Stimulated activated CD4-positive, alpha-beta T cell treated with anti-CD3 and anti-CD28 coated beads, Interleukin-2, amount 100 ng/mL, for 24 hours (primary cell): ENCODE results near the gene PRRG4.
A peak's percentile ranks its signal among the peaks of the same experiment; 100 is the strongest.
"Not testable (repeated sequence)": the region's sequence is repeated elsewhere in the genome, so short reads cannot be mapped to it uniquely, and the experiment has no call there.

Source experiments
- DNase-seq, 2 donors: peaks; one replicate each; pipeline ENCODE4 v3.0.0-alpha.2; 2020

The PRRG4 gene

DNA sequence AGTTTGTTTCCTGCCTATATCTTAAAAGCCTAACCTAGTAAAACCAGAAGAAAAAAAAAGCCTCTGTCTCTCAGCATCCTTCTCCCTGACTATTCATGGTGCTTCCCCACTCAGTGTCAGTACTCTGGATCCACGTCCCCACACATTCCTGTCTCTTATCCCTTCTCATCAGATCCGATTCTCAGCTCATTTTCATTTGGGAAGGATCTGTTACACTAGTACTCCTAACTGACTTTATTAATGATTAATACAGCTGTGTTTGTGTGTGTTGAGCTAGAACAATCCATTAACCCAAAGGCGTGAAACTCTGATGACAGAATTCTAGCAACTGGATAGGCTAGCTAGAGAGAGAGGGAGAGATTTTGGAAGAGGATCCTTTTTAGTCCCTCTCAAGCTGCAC lies 1.5 kb downstream of the PRRG4 start:
- no peak for DNase-seq

DNA sequence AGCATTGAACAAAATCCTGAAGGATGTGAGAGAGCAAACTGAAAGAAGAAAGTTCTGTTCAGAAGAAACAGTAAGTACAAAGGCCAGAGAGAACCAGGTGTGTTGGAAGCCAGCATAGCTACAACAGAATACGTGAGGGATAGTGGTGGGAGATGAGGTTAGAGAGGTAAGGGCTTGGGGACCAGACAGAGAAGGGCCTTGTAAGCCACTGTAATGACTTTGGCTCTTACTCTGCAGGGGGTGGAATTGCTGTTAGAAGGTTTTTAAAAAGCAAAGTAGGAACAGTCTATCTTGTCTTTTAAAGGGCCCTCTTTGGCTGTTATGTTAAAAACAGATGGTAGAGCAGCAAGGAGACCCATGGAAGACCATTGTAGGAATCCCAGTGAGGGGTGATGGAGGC lies 4.2 kb downstream of the PRRG4 start:
- DNase-seq = no peak

DNA sequence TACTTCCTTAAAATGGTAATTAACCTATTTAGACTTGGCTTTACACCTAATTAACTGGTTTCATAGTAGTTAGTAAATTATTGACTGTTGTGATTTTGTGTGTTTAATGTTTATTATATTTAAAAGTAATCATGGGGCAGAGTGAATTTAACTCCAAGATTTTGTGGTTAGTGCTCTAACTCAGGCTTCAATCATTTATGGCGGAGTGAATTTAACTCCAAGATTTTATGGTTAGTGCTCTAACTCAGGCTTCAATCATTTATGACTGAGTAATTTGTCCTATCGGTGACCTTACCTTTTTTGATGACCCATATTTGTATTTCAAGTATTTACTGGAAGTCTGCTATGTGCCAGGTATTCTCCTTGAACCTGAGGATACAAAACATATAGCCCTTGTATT lies 7.2 kb downstream of the PRRG4 start:
- DNase-seq = no peak

DNA sequence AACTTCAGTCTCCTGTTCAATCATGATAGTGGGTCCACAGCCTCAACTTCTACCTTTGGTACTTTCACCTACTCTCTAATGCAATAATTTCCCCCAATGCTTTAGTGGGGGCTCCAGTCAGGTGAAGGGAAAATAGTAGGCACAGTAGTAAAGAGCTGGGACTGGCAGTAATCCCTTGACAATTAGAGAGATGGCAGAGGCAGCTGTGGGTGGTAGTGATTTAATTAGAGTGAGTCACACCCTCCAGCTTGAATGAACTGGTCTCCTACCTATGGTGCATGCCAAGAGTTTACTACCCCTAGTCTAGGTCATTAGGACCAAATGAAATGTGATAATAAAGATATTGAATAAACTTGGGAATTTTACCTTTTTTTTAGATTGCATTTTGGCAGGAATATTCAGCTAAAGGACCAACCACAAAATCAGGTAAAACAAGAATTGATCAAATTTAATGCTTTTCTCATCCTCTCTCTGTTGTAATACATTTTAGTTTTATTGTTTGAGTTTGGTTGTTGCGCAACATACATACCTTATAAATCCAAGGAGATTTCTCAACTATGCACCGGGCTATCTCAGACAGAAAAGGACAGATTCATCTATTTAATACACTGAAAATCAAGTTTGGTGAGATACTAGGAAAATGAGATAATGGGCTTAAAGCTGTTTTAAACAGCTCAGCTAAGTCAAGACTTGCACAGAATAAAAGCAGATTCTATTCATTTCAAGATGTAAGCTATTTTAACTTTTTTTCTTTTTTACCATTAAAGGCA lies 9.0 kb downstream of the PRRG4 start:
- DNase-seq = no peak

DNA sequence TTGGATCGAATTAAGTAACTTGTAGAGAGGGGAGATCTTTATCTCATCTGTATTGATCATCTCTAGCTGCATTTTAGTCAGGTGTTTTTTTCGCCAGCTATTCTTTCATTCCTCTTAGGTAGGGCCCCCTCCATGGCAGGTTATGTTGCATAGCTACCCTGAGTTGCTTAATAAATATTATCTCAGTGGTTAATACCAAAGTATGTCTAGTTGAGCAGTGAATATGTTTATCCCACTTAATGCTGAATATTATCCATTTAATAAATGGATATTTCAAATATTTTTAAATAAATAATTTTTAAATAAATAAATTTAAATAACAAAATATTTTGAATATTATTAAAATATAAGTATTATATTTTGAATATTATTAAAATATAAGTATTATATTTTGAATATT lies 9.6 kb downstream of the PRRG4 start:
- no peak for DNase-seq

DNA sequence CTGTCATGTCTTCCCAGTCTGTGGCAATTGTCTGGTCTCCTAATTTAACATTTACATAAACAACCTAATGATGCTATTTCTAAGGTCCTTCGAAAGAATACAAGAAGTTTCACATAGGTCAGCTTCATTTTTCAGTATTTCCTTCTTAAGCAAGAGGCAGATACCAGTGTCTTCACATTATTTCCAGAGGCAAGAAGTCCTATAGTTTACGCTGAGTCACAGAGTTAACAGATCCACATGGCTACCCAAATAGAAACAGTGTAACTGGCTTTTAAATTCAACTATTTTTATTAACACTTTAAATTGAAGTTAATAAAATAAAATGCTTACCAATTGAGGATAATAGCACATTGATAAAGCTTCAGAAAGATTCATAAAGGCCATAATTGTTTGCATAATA lies 10.9 kb downstream of the PRRG4 start:
- no peak for DNase-seq

DNA sequence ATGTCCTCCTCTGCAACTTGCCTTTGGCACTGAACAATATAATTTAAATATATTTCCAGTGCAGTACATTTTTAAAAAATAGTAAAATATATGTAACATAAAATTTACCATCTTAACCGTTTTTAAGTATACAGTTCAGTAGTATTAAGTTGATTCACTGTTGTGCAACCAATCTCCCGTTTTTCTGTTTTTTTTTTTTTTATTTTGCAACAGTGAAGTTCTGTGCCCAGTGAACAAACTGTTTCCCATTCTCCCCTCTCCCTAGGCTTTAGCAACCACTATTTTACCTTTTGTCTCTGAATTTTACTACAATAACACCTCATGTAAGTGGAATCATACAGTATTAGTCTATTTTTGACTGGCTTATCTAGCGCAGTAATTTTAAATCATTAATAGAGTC lies 13.8 kb downstream of the PRRG4 start:
- DNase-seq = no peak

DNA sequence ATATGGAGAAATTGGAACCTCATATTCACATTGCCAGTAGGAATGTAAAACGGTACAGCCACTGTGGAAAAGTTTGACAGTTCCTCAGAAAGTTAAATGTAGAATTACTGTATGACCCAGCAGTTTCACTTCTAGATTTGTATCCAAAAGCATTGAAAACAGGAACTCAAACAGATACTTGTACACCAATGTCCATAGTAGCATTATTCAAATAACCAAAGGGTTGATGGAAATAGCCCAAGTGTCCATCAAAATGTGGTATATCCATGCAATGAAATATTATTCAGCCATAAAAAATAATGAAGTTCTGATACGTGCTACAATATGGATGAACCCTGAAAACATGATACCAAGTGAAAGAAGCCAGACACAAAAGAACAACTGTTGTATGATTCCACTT lies 17.8 kb downstream of the PRRG4 start:
- no peak for DNase-seq

DNA sequence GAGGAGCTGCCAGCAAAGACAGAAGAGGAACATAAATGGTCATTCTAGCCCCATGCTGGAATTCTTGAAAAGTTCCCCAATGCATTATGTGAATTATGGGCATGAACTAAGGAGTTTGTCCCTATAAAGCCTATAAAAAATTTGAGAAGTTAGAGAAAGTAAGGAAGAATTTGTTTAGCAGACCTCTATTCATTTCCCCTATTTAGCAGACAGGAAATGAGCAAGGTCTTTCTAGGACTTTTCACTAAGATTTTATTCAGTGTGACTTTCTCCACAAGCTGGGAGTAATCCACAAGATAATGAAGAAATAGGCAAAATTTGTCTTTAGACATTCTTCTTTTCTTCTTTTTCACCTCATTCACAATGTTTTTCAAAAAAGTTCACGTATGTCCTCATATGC lies 20.0 kb downstream of the PRRG4 start:
- no peak for DNase-seq

DNA sequence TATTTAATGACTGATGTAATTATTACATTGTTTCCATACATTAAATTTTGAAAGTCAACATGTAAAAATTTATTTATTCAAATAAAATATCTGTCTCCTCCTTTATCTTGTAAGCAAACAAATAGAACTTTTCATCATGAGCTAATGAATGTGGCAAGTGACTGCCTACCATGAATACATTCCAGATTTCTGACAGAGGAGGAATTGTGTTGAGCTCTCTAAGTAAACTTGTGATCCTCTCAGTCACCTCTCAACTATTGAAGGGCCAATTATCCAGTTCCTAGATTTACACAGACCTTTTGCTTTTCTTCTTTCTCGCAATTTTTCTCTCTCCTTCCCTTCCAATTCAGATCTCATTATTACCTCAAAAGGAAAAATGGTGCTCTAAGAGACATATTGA lies 21.5 kb downstream of the PRRG4 start:
- DNase-seq = no peak

DNA sequence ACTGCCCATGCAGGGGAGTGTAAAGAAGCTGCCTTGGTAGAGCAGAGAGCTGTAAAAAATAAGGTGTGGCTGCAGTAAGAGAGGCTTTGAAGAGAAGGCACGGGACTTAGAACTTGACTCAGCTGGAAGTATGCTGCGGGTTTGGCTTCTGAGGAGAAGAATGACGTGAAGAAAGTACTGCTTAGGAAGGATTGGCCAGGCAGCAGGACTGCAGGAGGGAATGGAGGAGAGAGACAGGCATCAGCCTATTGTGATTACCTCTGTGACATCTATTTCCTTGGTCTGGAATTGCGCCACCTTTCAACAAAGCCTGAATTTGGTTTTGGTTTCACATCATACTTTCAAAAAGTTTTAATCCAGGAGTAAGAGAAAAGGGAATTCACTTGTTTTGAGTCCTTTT lies 22.5 kb downstream of the PRRG4 start:
- no peak for DNase-seq

DNA sequence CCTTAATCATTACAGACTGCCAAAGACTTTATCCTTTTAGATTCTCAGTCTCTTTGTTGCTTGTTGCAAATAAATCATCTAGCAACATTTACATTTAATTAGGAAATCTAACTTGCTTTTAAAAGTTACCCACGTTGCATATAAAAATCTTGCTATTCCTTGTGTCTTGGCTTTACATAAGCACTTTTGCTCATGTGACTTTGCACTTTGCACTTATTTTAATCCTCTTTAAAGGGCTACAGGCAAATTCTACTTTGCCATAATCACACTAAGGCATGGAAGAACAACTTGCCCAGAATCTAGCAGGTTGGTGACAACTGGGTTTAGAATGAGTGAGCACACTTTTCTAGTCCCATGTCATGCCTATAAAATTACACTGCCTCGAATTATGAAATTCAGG lies 25.9 kb downstream of the PRRG4 start:
- DNase-seq = no peak

DNA sequence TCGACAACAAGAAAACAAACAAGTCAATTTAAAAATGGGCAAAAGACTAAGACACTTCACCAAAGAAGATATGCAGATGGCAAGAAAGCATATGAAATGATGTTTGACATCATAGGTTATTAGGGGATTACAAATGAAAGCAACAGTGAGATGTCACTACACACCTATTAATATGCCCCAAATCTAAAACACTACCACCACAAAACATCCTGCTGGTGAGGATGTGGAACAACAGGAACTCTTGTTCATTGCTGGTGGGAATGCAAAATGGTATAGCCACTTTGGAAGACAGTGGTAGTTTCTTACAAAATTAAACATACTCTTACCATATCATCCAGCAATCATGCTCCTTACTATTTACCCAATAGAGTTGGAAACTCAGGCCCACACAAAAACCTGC lies 29.0 kb downstream of the PRRG4 start:
- DNase-seq = no peak

DNA sequence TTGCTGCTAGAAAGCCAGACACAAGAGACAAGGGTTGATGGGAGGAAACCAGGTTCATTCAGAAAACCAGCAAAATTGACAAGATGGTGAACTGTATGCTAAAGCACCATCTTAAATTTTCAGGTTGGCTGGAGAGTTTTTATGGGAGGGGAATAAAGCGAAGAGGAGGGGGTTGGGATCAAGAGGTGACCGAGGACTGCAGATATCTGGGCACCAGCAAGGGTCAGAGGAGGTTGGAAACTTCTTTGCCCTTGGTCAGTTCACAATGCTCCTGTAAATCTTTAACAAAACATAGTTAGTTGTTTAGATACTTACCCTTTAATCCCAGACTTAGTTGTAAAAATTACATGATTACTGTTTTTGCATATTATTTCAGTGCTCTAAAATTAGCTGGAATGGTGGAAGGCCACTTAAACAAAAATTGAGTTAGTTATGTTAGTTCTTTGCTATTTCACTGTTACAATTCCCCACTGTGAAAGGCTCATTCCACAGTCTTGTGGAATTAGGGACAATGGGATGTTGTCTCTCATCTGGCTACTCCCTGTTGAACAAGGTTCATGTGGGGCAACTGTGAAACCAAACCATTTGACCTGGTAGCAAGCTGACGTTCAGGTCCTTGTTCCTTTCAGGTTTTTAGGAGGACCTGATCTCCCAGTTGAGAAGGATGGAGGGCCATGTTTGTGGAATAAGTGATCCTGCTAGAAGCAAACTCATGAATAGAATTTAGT lies 32.3 kb downstream of the PRRG4 start:
- DNase-seq = no peak

DNA sequence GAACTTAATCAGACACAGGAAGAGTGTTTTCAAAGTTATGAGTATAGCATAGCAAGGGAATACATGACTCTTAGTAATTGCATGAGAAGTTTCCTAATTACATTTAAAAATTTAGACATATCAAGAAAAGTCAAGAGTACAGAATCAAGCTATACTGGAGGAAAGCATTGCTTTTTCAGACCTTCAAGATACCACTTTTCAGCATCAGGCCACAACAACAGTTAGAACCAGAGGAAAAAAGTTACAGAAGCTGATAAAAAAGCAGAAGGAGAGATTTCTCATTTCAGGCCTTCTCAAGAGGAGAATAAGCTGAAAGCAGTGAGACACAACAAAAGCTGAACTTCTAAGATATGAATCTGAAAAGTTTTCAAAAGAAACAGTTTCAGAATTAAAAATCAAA lies 34.8 kb downstream of the PRRG4 start:
- no peak for DNase-seq

DNA sequence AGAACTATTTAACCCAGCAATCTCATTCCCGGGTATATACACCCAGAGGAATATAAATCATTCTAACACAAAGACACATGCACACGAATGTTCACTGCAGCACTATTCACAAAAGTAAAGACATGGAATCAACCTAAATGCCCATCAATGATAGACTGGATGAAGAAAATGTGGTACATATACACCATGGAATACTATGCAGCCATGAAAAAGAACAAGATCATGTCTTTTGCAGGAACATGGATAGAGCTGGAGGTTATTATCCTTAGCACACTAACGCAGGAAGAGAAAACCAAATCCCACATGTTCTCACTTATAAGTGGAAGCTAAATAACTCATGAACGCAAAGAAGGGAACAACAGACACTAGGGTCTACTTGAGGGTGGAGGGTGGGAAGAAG lies 39.0 kb downstream of the PRRG4 start:
- not testable (repeated sequence) for DNase-seq

DNA sequence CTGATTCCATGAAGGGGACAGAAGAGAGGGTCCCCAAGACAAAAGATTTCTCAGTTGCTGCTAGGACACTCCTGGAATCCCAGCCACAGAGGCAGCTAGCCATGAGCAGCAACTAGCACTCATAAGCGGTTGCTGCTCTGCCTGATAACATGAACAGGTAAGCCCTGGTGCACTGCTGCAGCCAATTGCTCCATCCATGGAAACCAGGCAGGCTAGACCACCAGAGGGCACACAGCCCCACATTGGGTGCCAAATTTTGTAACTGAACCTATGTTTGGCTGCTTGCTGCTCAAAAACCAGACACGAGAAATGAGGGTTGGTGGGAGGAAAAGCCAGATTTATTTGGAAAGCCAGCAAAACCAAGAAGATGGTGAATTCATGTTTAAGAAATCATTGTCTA lies 40.9 kb downstream of the PRRG4 start:
- DNase-seq = peak; percentile 30 to 34

DNA sequence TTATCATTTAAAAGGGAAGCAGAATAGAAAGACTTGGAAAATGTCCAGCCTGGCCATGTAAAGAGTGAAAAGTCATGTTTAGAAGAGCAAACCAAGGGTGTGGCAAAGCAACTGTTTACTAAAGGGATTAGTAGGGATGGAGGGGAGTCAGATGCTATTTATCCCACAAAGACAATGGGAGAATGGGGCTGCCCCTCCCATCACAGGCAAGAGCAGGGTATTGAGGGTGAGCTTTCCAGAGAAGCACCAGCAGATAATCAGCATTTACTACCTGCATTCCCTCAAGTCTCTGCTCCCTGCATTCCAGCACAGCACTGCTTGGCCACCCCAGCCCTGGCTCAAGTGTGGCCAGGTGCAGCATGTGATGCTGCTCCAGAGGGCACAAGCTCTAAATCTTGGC lies 44.4 kb downstream of the PRRG4 start:
- no peak for DNase-seq

DNA sequence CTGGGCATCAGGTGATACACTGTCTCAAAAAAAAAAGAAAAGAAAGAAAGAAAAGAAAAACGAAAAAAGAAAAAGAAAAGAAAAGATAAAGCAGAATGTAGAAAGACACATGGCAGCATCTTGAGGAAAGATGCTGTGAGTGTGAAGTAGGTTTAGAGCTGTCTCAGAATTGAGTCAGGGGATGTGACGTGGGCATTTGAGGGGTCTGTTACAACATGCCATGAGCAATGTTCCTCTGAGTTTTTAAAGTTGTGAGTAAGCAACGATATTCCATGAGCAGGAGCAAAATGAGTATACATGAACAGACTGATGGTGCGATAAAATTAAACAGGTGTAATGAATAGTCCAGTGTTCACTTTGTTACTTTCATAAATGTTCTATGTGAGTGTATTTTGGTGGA lies 51.6 kb downstream of the PRRG4 start:
- no peak for DNase-seq

DNA sequence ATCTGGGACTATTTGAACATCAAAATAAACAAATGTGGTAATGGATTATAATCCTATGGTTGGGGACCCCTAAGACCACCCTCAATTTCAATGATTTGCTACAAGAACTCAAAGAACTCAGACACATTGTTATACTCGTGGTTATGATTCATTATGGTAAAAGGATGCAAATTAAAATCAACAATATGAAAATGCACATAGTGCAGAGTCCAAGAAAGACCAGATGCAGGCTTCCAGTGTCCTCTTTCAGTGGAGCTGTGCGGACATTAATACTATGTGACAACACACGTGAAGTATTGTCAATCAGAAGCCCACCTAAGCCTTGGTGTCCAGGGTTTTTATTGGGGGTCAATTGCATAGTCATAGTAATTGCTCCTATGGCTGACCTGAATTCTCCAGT lies 53.7 kb downstream of the PRRG4 start:
- DNase-seq = no peak

DNA sequence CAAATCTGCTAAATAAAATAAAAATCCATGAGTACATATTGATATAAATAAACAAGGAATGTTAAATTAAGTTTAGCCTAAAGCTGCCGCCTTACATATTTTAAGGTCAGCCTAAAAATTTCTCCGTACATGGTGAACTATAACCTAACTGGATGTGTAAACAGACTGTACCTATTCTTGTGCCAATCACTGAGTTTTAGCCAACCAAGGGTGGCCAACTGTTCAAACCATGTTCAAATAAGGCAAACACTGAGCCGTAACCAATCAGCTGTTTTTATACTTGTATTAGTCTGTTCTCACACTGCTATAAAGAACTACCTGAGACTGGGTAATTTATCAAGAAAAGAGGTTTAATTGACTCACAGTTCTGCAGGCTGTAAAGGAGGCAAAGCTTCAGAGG lies 54.3 kb downstream of the PRRG4 start:
- DNase-seq = no peak

DNA sequence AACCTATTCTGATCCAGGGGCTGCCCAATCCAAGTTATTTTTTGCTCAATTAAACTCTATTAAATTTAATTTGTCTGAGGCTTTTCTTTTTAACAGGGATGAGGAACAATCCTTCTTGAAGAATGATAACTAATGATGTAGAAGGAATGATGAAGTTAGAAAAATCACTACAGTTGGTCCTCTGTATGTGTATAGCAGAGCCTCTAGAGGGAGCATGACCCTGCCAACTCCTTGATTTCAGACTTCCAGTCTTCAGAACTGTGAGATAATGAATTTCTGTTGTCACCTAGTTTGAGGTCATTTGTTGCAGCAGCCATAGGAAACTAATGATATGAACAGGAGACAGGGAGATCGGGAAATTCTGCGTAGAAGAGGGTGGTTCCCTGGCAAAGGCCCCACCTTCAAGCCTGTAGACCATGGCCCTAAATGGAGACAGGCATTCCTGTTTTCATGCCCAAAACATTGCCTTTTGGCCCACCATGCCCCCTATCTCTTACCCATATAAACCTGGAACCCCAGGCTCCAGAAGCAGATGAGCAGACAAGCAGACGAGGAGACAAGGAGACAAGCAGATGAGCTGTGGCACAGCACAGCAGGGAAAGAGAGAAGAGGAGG lies 55.1 kb downstream of the PRRG4 start:
- DNase-seq = no peak

DNA sequence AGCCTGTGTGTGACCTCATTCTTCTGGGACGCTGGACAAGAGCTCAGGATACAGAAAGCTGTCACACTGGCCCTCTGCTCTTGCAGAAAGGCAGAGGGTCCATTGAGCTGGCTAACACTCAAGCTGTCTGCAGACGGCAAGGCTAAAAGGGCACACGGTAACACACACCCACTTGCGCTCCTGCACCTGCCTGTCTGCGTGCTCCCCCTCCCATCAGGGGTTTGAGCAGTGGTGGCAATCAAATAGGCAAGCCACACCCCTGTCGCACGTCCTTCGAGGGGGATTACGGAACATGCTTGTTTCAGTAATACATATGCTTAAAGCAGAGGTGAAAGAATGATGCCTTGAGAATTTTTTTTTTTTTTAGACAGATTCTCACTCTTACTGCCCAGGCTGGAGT lies 55.8 kb downstream of the PRRG4 start:
- DNase-seq = no peak

DNA sequence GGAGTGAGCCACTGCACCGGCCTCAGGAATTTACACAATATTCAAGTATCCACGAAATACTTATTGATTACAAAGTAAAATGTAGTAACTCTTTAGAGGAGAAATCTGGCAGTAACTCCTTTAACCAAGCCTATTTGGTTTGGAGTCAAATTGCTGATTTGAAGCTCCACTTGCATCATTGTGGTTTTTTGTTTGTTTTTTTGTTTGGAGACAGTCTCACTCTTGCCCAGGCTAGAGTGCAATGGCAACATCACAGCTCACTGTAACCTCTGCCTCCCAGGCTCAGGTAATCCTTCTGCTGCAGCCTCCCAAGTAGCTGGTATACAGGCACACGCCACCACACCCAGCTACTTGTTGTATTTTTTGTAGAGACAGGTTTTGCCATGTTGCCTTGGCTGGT lies 56.5 kb downstream of the PRRG4 start:
- DNase-seq = no peak
